ENCODE data around the gene SF3B3.
"Not testable (repeated sequence)": the region's sequence is repeated elsewhere in the genome, so short reads cannot be mapped to it uniquely, and the experiment has no call there.

SF3B3 gene

GRCh38 chr16:70621864-70622263, 98.2 kb downstream of the SF3B3 start:
- not testable (repeated sequence) for DNase-seq (ENCODE audit: low spot score)
